MM.1S (cell line): ENCODE measurements around the gene GRIK4.

Source experiments
- EZH2 ChIP-seq: fragments of 300-600 bp; sonication (generic); optimal IDR thresholded peaks from 2 replicates; pipeline ENCODE3; 2017; ENCODE audit warnings: low read depth, mild to moderate bottlenecking, antibody characterized with exemption, low read length, mixed read lengths
- TF ChIP-seq, protein P1 (sequence below): fragments of 300-600 bp; sonication (generic); IDR thresholded peaks from 2 replicates; pipeline ENCODE4 v1.5.1; 2016; ENCODE audit warnings: antibody characterized with exemption, low read length, mixed read lengths

DNA sequence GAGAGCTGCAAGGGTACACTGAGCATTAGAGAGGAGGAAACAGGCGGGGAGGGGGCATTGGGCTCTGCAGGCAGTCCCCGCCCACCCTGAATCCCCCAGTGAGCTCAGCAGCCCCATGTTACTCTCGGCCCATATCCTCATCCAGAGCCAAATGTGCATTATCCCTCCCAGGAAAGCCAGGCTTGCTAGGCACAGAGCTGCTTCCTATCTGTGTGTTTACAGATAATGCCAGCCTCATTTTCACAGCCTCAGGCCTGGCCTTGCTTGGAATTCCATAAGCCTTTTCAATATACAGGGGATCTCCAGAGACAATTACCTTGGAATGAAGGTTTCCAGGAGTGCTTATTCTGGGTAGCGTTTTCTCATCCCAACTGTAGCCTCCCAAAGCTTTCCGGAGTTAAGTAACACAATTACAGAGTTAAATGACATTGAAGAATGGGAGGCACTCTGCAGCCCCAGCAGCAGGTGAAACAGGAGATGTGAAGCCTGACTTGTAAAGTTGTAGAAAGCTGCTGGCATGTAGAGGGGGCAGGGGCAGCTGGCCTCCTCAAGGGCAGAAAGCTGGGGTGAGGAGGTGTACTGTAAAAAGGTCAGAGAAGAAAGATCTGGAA is 420.9 kb downstream of the GRIK4 start:
- TF ChIP-seq, protein P1, sequence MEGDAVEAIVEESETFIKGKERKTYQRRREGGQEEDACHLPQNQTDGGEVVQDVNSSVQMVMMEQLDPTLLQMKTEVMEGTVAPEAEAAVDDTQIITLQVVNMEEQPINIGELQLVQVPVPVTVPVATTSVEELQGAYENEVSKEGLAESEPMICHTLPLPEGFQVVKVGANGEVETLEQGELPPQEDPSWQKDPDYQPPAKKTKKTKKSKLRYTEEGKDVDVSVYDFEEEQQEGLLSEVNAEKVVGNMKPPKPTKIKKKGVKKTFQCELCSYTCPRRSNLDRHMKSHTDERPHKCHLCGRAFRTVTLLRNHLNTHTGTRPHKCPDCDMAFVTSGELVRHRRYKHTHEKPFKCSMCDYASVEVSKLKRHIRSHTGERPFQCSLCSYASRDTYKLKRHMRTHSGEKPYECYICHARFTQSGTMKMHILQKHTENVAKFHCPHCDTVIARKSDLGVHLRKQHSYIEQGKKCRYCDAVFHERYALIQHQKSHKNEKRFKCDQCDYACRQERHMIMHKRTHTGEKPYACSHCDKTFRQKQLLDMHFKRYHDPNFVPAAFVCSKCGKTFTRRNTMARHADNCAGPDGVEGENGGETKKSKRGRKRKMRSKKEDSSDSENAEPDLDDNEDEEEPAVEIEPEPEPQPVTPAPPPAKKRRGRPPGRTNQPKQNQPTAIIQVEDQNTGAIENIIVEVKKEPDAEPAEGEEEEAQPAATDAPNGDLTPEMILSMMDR, result no peak
- no peak for TF ChIP-seq EZH2
